IMR-90 (cell line): ENCODE results near the gene PNMA5. TPM values are rescaled to one million over a fixed set of nuclear protein-coding genes. Genes with fewer than 3 reads are reported as not detected.

Experiments used
- ATAC-seq: fragments of 200-7000 bp; cut with Tn5 transposase; 2 replicates; pipeline ENCODE4 v1.9.1; 2020; ENCODE audit warnings: low read depth, mild to moderate bottlenecking, moderate library complexity
- BruUV-seq: library from RNA; stranded (reverse); fragments of 400-500 nt; replicated peaks from 2 replicates; lab custom pipeline; 2021; lab: Mats Ljungman, UMichigan
- CTCF ChIA-PET: fragments of 300-600 bp; formaldehyde crosslinking; extraction: SDS; loops from one replicate; lab custom pipeline; 2021; ENCODE audit warnings: antibody characterized with exemption; lab: Yijun Ruan, JAX
- POLR2A ChIA-PET: fragments of 300-600 bp; sonication (Branson Sonifier 250); formaldehyde crosslinking; loops from one replicate; lab custom pipeline; 2022; ENCODE audit warnings: antibody characterized with exemption; ENCODE audit not compliant: unreplicated experiment; lab: Charles Lee
- DNase-seq: peaks from one replicate; pipeline ENCODE4 v3.0.0; 2013
- H2AFZ ChIP-seq: replicated peaks from 2 replicates; pipeline ENCODE3; 2013; ENCODE audit warnings: low read length, mild to moderate bottlenecking; ENCODE audit not compliant: poor library complexity
- H2AK5ac ChIP-seq: 2 replicates; pipeline ENCODE4 v1.6.1; 2013; ENCODE audit warnings: low read depth, low read length, inconsistent platforms
- H2AK9ac ChIP-seq: replicated peaks from 2 replicates; pipeline ENCODE3; 2013; ENCODE audit warnings: mild to moderate bottlenecking, low read depth, low read length, moderate library complexity; ENCODE audit not compliant: poor library complexity
- H2BK120ac ChIP-seq: 2 replicates; pipeline ENCODE4 v1.6.1; 2013; ENCODE audit warnings: low read depth, low read length, inconsistent platforms
- H2BK15ac ChIP-seq: 3 replicates; pipeline ENCODE4 v1.6.1; 2013; ENCODE audit warnings: low read depth, low read length, inconsistent platforms
- H2BK20ac ChIP-seq: 2 replicates; pipeline ENCODE4 v1.6.1; 2013; ENCODE audit warnings: low read depth, mild to moderate bottlenecking, inconsistent platforms, low read length, moderate library complexity
- H2BK5ac ChIP-seq: 2 replicates; pipeline ENCODE4 v1.6.1; 2013; ENCODE audit warnings: mild to moderate bottlenecking, low read depth, low read length, inconsistent platforms; ENCODE audit not compliant: poor library complexity, severe bottlenecking
- H3K14ac ChIP-seq: replicated peaks from 2 replicates; pipeline ENCODE4 v1.6.1; 2013; ENCODE audit warnings: low read depth, low read length, inconsistent platforms
- H3K18ac ChIP-seq: 2 replicates; pipeline ENCODE4 v1.6.1; 2013; ENCODE audit warnings: low read depth, low read length, control low read depth
- H3K23ac ChIP-seq: 2 replicates; pipeline ENCODE4 v1.6.1; 2013; ENCODE audit warnings: low read depth, low read length, inconsistent platforms
- H3K27ac ChIP-seq: 2 replicates; pipeline ENCODE4 v1.5.1; 2013; ENCODE audit warnings: mild to moderate bottlenecking, control low read depth, low read length; ENCODE audit not compliant: insufficient read depth
- H3K27me3 ChIP-seq: 2 replicates; pipeline ENCODE4 v1.6.1; 2013; ENCODE audit warnings: low read length; ENCODE audit not compliant: control insufficient read depth, insufficient read depth
- H3K36me3 ChIP-seq: 2 replicates; pipeline ENCODE4 v1.6.1; 2013; ENCODE audit warnings: low read length, mixed read lengths; ENCODE audit not compliant: control insufficient read depth, insufficient read depth
- H3K4ac ChIP-seq: 2 replicates; pipeline ENCODE4 v1.6.1; 2013; ENCODE audit warnings: low read depth, low read length, inconsistent platforms
- H3K4me1 ChIP-seq: 2 replicates; pipeline ENCODE4 v1.6.1; 2013; ENCODE audit warnings: low read length, mixed read lengths; ENCODE audit not compliant: control insufficient read depth, insufficient read depth
- H3K4me2 ChIP-seq: 2 replicates; pipeline ENCODE4 v1.6.1; 2013; ENCODE audit warnings: low read depth, mild to moderate bottlenecking, control low read depth, low read length, moderate library complexity
- H3K4me3 ChIP-seq: 2 replicates; pipeline ENCODE4 v1.5.1; 2013; ENCODE audit warnings: low read depth, mild to moderate bottlenecking, control low read depth, low read length, moderate library complexity; ENCODE audit not compliant: insufficient read depth
- H3K56ac ChIP-seq: 2 replicates; pipeline ENCODE4 v1.6.1; 2013; ENCODE audit warnings: low read length, inconsistent platforms; ENCODE audit not compliant: insufficient read depth; ENCODE audit errors: extremely low read depth
- H3K79me1 ChIP-seq, 2 experiments: 2 replicates each; pipeline ENCODE4 v1.6.1; 2013; ENCODE audit warnings: low read length in 2 of 2, inconsistent platforms in 1 of 2, low read depth in 1 of 2
- H3K9ac ChIP-seq: 2 replicates; pipeline ENCODE4 v1.6.1; 2013; ENCODE audit warnings: low read depth, low read length, control low read depth
- H3K9me1 ChIP-seq: 2 replicates; pipeline ENCODE4 v1.6.1; 2013; ENCODE audit warnings: low read length, inconsistent platforms; ENCODE audit not compliant: insufficient read depth
- H3K9me3 ChIP-seq: 2 replicates; pipeline ENCODE4 v1.6.1; 2013; ENCODE audit warnings: low read length; ENCODE audit not compliant: control insufficient read depth, insufficient read depth
- H4K20me1 ChIP-seq: 2 replicates; pipeline ENCODE4 v1.6.1; 2013; ENCODE audit warnings: low read length, inconsistent platforms; ENCODE audit not compliant: insufficient read depth
- H4K5ac ChIP-seq: 2 replicates; pipeline ENCODE4 v1.6.1; 2013; ENCODE audit warnings: mild to moderate bottlenecking, low read depth, low read length, control low read depth
- H4K8ac ChIP-seq, 2 experiments: 2 replicates each; pipeline ENCODE4 v1.6.1; 2013; ENCODE audit warnings: low read depth in 2 of 2, low read length in 2 of 2, control low read depth in 1 of 2, inconsistent platforms in 1 of 2
- H4K91ac ChIP-seq: 2 replicates; pipeline ENCODE4 v1.6.1; 2013; ENCODE audit warnings: low read depth, low read length, inconsistent platforms; ENCODE audit not compliant: insufficient read depth
- BHLHE40 ChIP-seq: fragments of 150-350 bp; IDR thresholded peaks from 2 replicates; pipeline ENCODE4 v1.6.1; 2016; ENCODE audit warnings: mild to moderate bottlenecking, low read depth, low read length
- CEBPB ChIP-seq: IDR thresholded peaks from 2 replicates; pipeline ENCODE4 v1.6.1; 2012; ENCODE audit warnings: low read depth, low read length, improper control_type of control experiment
- CHD1 ChIP-seq: IDR thresholded peaks from 2 replicates; pipeline ENCODE4 v1.6.1; 2012; ENCODE audit warnings: low read depth, low read length, improper control_type of control experiment
- CTCF ChIP-seq: conservative IDR thresholded peaks from 2 replicates; pipeline ENCODE4 v1.5.1; 2012; ENCODE audit warnings: mild to moderate bottlenecking, low read depth, low read length, improper control_type of control experiment
- ELK1 ChIP-seq: fragments of 150-350 bp; IDR thresholded peaks from 2 replicates; pipeline ENCODE4 v1.6.1; 2016; ENCODE audit warnings: low read depth, mild to moderate bottlenecking, low read length, moderate library complexity, borderline replicate concordance
- FOS ChIP-seq: fragments of 150-350 bp; IDR thresholded peaks from 2 replicates; pipeline ENCODE4 v1.6.1; 2016; ENCODE audit warnings: low read depth, low read length
- MAFK ChIP-seq: IDR thresholded peaks from 2 replicates; pipeline ENCODE4 v1.6.1; 2012; ENCODE audit warnings: low read depth, low read length, improper control_type of control experiment
- MAZ ChIP-seq: IDR thresholded peaks from 2 replicates; pipeline ENCODE4 v1.6.1; 2012; ENCODE audit warnings: low read depth, mild to moderate bottlenecking, low read length, improper control_type of control experiment, moderate library complexity, borderline replicate concordance
- MXI1 ChIP-seq: IDR thresholded peaks from 2 replicates; pipeline ENCODE4 v1.6.1; 2012; ENCODE audit warnings: low read depth, mild to moderate bottlenecking, low read length, moderate library complexity, borderline replicate concordance
- NFE2L2 ChIP-seq: fragments of 150-350 bp; IDR thresholded peaks from 2 replicates; pipeline ENCODE4 v1.6.1; 2016; ENCODE audit warnings: low read depth, mild to moderate bottlenecking, low read length
- POLR2A ChIP-seq: IDR thresholded peaks from 2 replicates; pipeline ENCODE4 v1.6.1; 2012; ENCODE audit warnings: mild to moderate bottlenecking, low read depth, low read length
- RAD21 ChIP-seq: IDR thresholded peaks from 2 replicates; pipeline ENCODE4 v1.6.1; 2012; ENCODE audit warnings: low read length, improper control_type of control experiment
- RCOR1 ChIP-seq: IDR thresholded peaks from 2 replicates; pipeline ENCODE4 v1.6.1; 2012; ENCODE audit warnings: mild to moderate bottlenecking, low read length, improper control_type of control experiment; ENCODE audit not compliant: insufficient replicate concordance
- RFX5 ChIP-seq: IDR thresholded peaks from 2 replicates; pipeline ENCODE4 v1.8.0; 2012; ENCODE audit warnings: low read depth, mild to moderate bottlenecking, low read length, moderate library complexity
- SMC3 ChIP-seq: fragments of 150-350 bp; IDR thresholded peaks from 2 replicates; pipeline ENCODE4 v1.6.1; 2016; ENCODE audit warnings: low read depth, mild to moderate bottlenecking, antibody characterized with exemption, low read length, moderate library complexity
- USF2 ChIP-seq: fragments of 150-350 bp; IDR thresholded peaks from 2 replicates; pipeline ENCODE4 v1.6.1; 2017; ENCODE audit warnings: mild to moderate bottlenecking, antibody characterized with exemption, low read length, low read depth
- WGBS, 2 experiments: methylation state at CpG; one replicate each; pipeline versions ENCODE4 v1.1.5 to v1.1.7; 2013; ENCODE audit warnings: missing lambda C conversion rate in 2 of 2; ENCODE audit not compliant: insufficient read length in 1 of 2; ENCODE audit errors: extremely low coverage in 2 of 2; 5-methylcytosine and 5-hydroxymethylcytosine counted together
- dilution Hi-C: fragments of 300-500 bp; cut with HindIII; formaldehyde crosslinking; loops from one replicate; pipeline ENCODE4 v1.14.3; 2018; ENCODE audit warnings: low sequenced_read_pairs; ENCODE audit not compliant: unreplicated experiment
- in situ Hi-C: fragments of 300-500 bp; cut with MboI; formaldehyde crosslinking; loops from 3 replicates; pipeline ENCODE4 v1.14.3; 2019; ENCODE audit warnings: low sequenced_read_pairs, inconsistent platforms, mixed read lengths
- intact Hi-C: fragments of 100-400 bp; cut with micrococcal nuclease; formaldehyde crosslinking; loops from 2 replicates; pipeline ENCODE4 v1.10.0; 2022
- polyA plus RNA-seq, 3 experiments: library from polyadenylated mRNA; depleted of rRNA; stranded (reverse); fragments of >200 nt; gene quantifications; 2 replicates each; pipeline ENCODE4 v1.2.3, GENCODE V29; 2012; ENCODE audit warnings: low replicate concordance in 1 of 3
- total RNA-seq: library from RNA; depleted of rRNA; stranded (reverse); fragments of >200 nt; gene quantifications from 2 replicates; pipeline ENCODE4 v1.2.3, GENCODE V29; 2012

PNMA5 gene
- total and polyA plus RNA-seq, 2 of the 4 experiments (the other 2 are of a cell fraction), result not detected

DNA sequence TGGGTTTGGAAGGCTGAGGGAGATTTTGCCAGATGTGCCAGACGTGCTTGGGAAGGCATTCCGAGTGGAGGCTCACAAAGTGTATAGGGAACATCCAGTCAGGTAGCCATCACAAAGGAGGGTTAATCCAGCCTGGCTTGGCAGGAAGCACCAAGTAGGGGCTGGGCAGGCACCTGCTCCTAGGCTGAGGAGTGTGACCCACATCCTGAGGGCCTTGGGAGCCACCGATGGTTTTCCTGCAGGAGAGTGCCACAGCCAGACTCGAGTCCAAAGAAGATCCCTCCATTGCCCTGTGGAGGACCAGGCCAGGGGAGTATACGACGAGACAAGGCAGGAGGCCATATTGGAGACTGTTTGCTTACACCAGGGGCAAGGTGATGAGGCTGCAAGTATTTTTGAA is 47.2 kb downstream of the PNMA5 start:
- Histone ChIP-seq H3K18ac (no peak overlapping the region), H3K4ac (no peak overlapping the region), H4K20me1 (no peaks in the 10 kb centered on the region), H3K36me3 (no peaks in the 10 kb centered on the region), H2BK20ac (no peak overlapping the region), H2BK15ac (no peak overlapping the region), H4K8ac (no peak overlapping the region), H3K9me1 (no peaks in the 10 kb centered on the region), H3K9ac (no peak overlapping the region), H2AK9ac (peak overlapping the region; percentile 11), H3K23ac (no peak overlapping the region), H3K4me1 (peaks cover 2% of the 10 kb centered on the region; the same call in 1 of the 2 replicates), H4K91ac (no peak overlapping the region), H3K14ac (no peak overlapping the region), H3K56ac (no peak overlapping the region), H3K27ac (no peak overlapping the region), H2AK5ac (no peak overlapping the region), H3K27me3 (peaks cover 1% of the 10 kb centered on the region; the same call in 1 of the 2 replicates), H3K9me3 (no peaks in the 10 kb centered on the region), H3K4me2 (no peak overlapping the region), H2BK5ac (no peak overlapping the region), H4K5ac (no peak overlapping the region), H2BK120ac (no peak overlapping the region), H3K79me1 (no peaks in the 10 kb centered on the region; a peak in 1 of 4 replicates), H2AFZ (no peak overlapping the region), H3K4me3 (no peak overlapping the region)
- in situ Hi-C loops (no loop called here), intact Hi-C loops (no loop called here), dilution Hi-C loops (no loop called here)
- ATAC-seq, result no peak
- DNase-seq, result no peak
- ChIA-PET POLR2A (no interaction called here), CTCF (interaction anchor here (0.6 kb wide), 1 partner anchor 8 kb away, joined by 3 read pairs; no protein-coding TSS in a partner anchor)
- whole genome bisulfite sequencing, 2 experiments, result 75% methylated on average over 4 of the region's 6 CpGs; no CpG with 5 or more reads in 1 of the 2 experiments
- no TSS peak for BruUV-seq
- no peak for TF ChIP-seq CTCF
- TF ChIP-seq SMC3, result no peak
- no peak for TF ChIP-seq CHD1
- TF ChIP-seq USF2, result no peak
- TF ChIP-seq POLR2A, result no peak
- TF ChIP-seq CEBPB, result no peak
- TF ChIP-seq RFX5, result no peak
- TF ChIP-seq NFE2L2, result no peak
- no peak for TF ChIP-seq ELK1
- no peak for TF ChIP-seq BHLHE40
- no peak for TF ChIP-seq MAZ
- TF ChIP-seq FOS, result no peak
- no peak for TF ChIP-seq RCOR1
- no peak for TF ChIP-seq MAFK
- no peak for TF ChIP-seq RAD21
- no peak for TF ChIP-seq MXI1
